B cell (primary cell): ENCODE measurements around the gene MSI1. TPM values are rescaled to one million over a fixed set of nuclear protein-coding genes. Genes with fewer than 3 reads are reported as not detected.

ENCODE experiments used
- ATAC-seq: fragments of 200-7000 bp; cut with Tn5 transposase; one replicate; pipeline ENCODE4 v1.10.0; 2021; ENCODE audit warnings: low read depth, mild to moderate bottlenecking, moderate number of reproducible peaks, moderate library complexity
- CTCF ChIA-PET: fragments of 350-600 bp; sonication (Branson Sonifier 250); formaldehyde crosslinking; loops from one replicate; lab custom pipeline; 2021; ENCODE audit warnings: antibody characterized with exemption, inconsistent platforms; lab: Charles Lee
- POLR2A ChIA-PET: fragments of 350-600 bp; sonication (Branson Sonifier 250); formaldehyde crosslinking; loops from one replicate; lab custom pipeline; 2021; ENCODE audit warnings: antibody characterized with exemption; lab: Charles Lee
- DNase-seq: peaks from one replicate; pipeline ENCODE4 v3.0.0; 2013
- H2AFZ ChIP-seq: 2 replicates; pipeline ENCODE4 v1.6.1; 2012; ENCODE audit warnings: mild to moderate bottlenecking, low read depth, low read length; ENCODE audit not compliant: insufficient read depth, poor library complexity, severe bottlenecking
- H3K27ac ChIP-seq, 2 donors: 1 replicate in 1 of 2; 2 replicates in 1 of 2; pipeline ENCODE4 v1.5.1; 2012 to 2013; ENCODE audit warnings: low read length in 2 of 2, mild to moderate bottlenecking in 2 of 2, moderate library complexity in 1 of 2
- H3K27me3 ChIP-seq, 4 experiments: fragments of 200-600 bp in 1 of 4; sonication (generic) in 1 of 4; replicated peaks in 1 of 4; 1 replicate in 2 of 4; 2 replicates in 2 of 4; pipeline versions ENCODE4 v1.6.1 to v1.7.0; 2013 to 2016; ENCODE audit warnings: low read length in 3 of 4, mild to moderate bottlenecking in 2 of 4, mixed read lengths in 1 of 4, moderate library complexity in 1 of 4; ENCODE audit not compliant: insufficient read depth in 4 of 4, control insufficient read depth in 3 of 4; ENCODE audit errors: control extremely low read depth in 1 of 4
- H3K36me3 ChIP-seq, 2 experiments: replicated peaks in 1 of 2; 1 replicate in 1 of 2; 2 replicates in 1 of 2; pipeline versions ENCODE4 v1.6.1 to v1.7.1; 2013; ENCODE audit warnings: low read length in 1 of 2; ENCODE audit not compliant: insufficient read depth in 2 of 2, control insufficient read depth in 1 of 2; ENCODE audit errors: control extremely low read depth in 1 of 2, extremely low read depth in 1 of 2
- H3K4me1 ChIP-seq, 2 donors: fragments of 200-600 bp in 1 of 2; sonication (generic) in 1 of 2; 1 replicate in 1 of 2; 2 replicates in 1 of 2; pipeline versions ENCODE4 v1.5.1 to v1.6.1; 2013 to 2017; ENCODE audit warnings: low read length in 2 of 2; ENCODE audit not compliant: control insufficient read depth in 2 of 2, insufficient read depth in 2 of 2
- H3K4me2 ChIP-seq: replicated peaks from 2 replicates; pipeline ENCODE3; 2012; ENCODE audit warnings: mild to moderate bottlenecking, low read depth, low read length; ENCODE audit not compliant: poor library complexity, severe bottlenecking
- H3K4me3 ChIP-seq, 5 experiments: fragments of 200-600 bp in 1 of 5; sonication (generic) in 1 of 5; 1 replicate in 3 of 5; 2 replicates in 2 of 5; pipeline versions ENCODE4 v1.5.1 to v1.7.0; 2011 to 2016; ENCODE audit warnings: low read length in 4 of 5, mild to moderate bottlenecking in 4 of 5, low read depth in 2 of 5, control low read depth in 1 of 5, moderate library complexity in 1 of 5; ENCODE audit not compliant: insufficient read depth in 1 of 5; ENCODE audit errors: control extremely low read depth in 1 of 5, extremely low read depth in 1 of 5
- H3K79me2 ChIP-seq: fragments of 200-600 bp; sonication (generic); one replicate; pipeline ENCODE4 v1.6.0; 2016; ENCODE audit warnings: low read length; ENCODE audit not compliant: control insufficient read depth, insufficient read depth
- H3K9ac ChIP-seq: fragments of 200-600 bp; sonication (generic); 2 replicates; pipeline ENCODE4 v1.6.1; 2017; ENCODE audit warnings: mild to moderate bottlenecking, low read length, moderate library complexity
- H3K9me3 ChIP-seq, 3 donors: one replicate each; pipeline versions ENCODE4 v1.6.1 to v1.7.1; 2013; ENCODE audit warnings: low read length in 2 of 3; ENCODE audit not compliant: control insufficient read depth in 2 of 3, insufficient read depth in 1 of 3; ENCODE audit errors: control extremely low read depth in 1 of 3
- H4K20me1 ChIP-seq: 2 replicates; pipeline ENCODE4 v1.6.0; 2012; ENCODE audit warnings: mild to moderate bottlenecking, low read length; ENCODE audit not compliant: insufficient read depth, control insufficient read depth, poor library complexity, severe bottlenecking
- H3K27ac Mint-ChIP-seq: one replicate; pipeline ENCODE4 v1.8.0; 2021; ENCODE audit warnings: mixed read lengths
- H3K27me3 Mint-ChIP-seq: one replicate; pipeline ENCODE4 v1.8.0; 2021; ENCODE audit warnings: mixed read lengths
- H3K4me1 Mint-ChIP-seq: one replicate; pipeline ENCODE4 v1.8.0; 2021; ENCODE audit warnings: mixed read lengths
- H3K4me3 Mint-ChIP-seq: one replicate; pipeline ENCODE4 v1.8.0; 2021; ENCODE audit warnings: mixed read lengths
- H3K9me3 Mint-ChIP-seq: one replicate; pipeline ENCODE4 v1.8.0; 2022; ENCODE audit warnings: mixed read lengths; ENCODE audit not compliant: insufficient read depth
- EZH2 ChIP-seq: IDR thresholded peaks from 2 replicates; pipeline ENCODE4 v1.6.1; 2012; ENCODE audit warnings: borderline replicate concordance, low read depth, mild to moderate bottlenecking, moderate library complexity, low read length; ENCODE audit not compliant: insufficient read depth, poor library complexity, severe bottlenecking
- WGBS: methylation state at CpG from one replicate; pipeline ENCODE4 v1.1.5; 2013; ENCODE audit warnings: missing lambda C conversion rate; ENCODE audit not compliant: insufficient coverage; 5-methylcytosine and 5-hydroxymethylcytosine counted together
- intact Hi-C: fragments of 100-400 bp; cut with micrococcal nuclease; formaldehyde crosslinking; loops from one replicate; pipeline ENCODE4 v1.10.0; 2022
- polyA plus RNA-seq: library from polyadenylated mRNA; depleted of rRNA; stranded (reverse); fragments of >200 nt; gene quantifications from 2 replicates; pipeline ENCODE4 v1.2.3, GENCODE V29; 2012
- total RNA-seq, 2 donors: library from RNA; stranded (reverse); fragments of 120-200 nt in 1 of 2; gene quantifications; 1 replicate in 1 of 2; 2 replicates in 1 of 2; pipeline versions ENCODE4 v1.2.3 to v1.2.4, GENCODE V29; 2013 to 2022
- TF ChIP-seq, protein P1 (sequence below): fragments of 200-600 bp; IDR thresholded peaks from one replicate; pipeline ENCODE4 v1.8.0; 2022; ENCODE audit warnings: antibody characterized with exemption, mild to moderate bottlenecking

Gene MSI1
- total and polyA plus RNA-seq, 2 donors (not counting 1 experiment from before 2014, with no cell fraction given): not detected

DNA sequence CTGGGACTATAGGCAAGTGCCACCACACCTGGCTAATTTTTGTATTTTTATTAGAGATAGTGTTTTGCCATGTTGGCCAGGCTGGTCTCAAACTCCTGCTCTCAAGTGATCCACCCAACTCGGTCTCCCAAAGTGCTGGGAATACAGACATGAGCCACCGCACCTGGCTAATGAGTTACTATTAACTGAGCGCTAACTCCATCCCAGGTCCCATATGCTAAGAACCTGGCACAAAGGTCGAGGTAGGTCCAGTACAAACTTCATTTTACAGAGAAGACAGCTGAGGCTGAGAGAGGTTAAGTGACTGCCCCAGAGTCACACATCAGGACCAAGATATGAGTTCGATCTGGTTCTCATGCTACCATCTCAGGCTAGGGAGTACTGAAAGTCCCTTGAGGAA is 36.9 kb downstream of the MSI1 start:
- Mint-ChIP-seq H3K4me1 (peaks cover 2% of the 10 kb centered on the region), H3K4me3 (no peak overlapping the region), H3K27ac (no peak overlapping the region), H3K9me3 (peaks cover 3% of the 10 kb centered on the region), H3K27me3 (peaks cover 16% of the 10 kb centered on the region)
- POLR2A ChIA-PET: interaction anchor here (0.6 kb wide), 1 partner anchor 137 kb away, joined by 5 read pairs; no protein-coding TSS in a partner anchor
- H3K9ac ChIP-seq: no peak overlapping the region
- H4K20me1 ChIP-seq: no peaks in the 10 kb centered on the region
- H3K27ac ChIP-seq: no peak overlapping the region
- H3K4me1 ChIP-seq: no peaks in the 10 kb centered on the region
- TF ChIP-seq, protein P1, sequence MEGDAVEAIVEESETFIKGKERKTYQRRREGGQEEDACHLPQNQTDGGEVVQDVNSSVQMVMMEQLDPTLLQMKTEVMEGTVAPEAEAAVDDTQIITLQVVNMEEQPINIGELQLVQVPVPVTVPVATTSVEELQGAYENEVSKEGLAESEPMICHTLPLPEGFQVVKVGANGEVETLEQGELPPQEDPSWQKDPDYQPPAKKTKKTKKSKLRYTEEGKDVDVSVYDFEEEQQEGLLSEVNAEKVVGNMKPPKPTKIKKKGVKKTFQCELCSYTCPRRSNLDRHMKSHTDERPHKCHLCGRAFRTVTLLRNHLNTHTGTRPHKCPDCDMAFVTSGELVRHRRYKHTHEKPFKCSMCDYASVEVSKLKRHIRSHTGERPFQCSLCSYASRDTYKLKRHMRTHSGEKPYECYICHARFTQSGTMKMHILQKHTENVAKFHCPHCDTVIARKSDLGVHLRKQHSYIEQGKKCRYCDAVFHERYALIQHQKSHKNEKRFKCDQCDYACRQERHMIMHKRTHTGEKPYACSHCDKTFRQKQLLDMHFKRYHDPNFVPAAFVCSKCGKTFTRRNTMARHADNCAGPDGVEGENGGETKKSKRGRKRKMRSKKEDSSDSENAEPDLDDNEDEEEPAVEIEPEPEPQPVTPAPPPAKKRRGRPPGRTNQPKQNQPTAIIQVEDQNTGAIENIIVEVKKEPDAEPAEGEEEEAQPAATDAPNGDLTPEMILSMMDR: no peak
- TF ChIP-seq EZH2: no peak
- DNase-seq: no peak
- H3K4me3 ChIP-seq: no peak overlapping the region
- H3K27me3 ChIP-seq: peaks cover 0 to 10% (median 2%) of the 10 kb centered on the region in 4 experiments
- intact Hi-C loops: no loop called here
- H3K9me3 ChIP-seq: peaks cover 1 to 17% (median 10%) of the 10 kb centered on the region in 3 donors
- no peak overlapping the region for H2AFZ ChIP-seq
- no peak for ATAC-seq
- no peaks in the 10 kb centered on the region for H3K36me3 ChIP-seq
- H3K4me2 ChIP-seq: no peak overlapping the region
- CTCF ChIA-PET: no interaction called here
- no peaks in the 10 kb centered on the region for H3K79me2 ChIP-seq
- 93% methylated on average over 4 of the region's 5 CpGs for WGBS

- H4K20me1 ChIP-seq: no peaks in the 10 kb centered on the region
- no peaks in the 10 kb centered on the region for H3K79me2 ChIP-seq
- no peak for TF ChIP-seq EZH2
- TF ChIP-seq, protein P1: no peak
- POLR2A ChIA-PET: no interaction called here
- no peak overlapping the region for H3K4me3 ChIP-seq
- H3K27ac ChIP-seq: no peak overlapping the region
- H2AFZ ChIP-seq: no peak overlapping the region
- H3K9ac ChIP-seq: no peak overlapping the region
- peaks cover 16% of the 10 kb centered on the region for H3K27me3 Mint-ChIP-seq
- no peaks in the 10 kb centered on the region for H3K36me3 ChIP-seq
- H3K9me3 ChIP-seq: peaks cover 0 to 10% (median 3%) of the 10 kb centered on the region in 3 donors
- peaks cover 0 to 10% (median 2%) of the 10 kb centered on the region in 4 experiments for H3K27me3 ChIP-seq
- H3K4me3 Mint-ChIP-seq: no peak overlapping the region
- CTCF ChIA-PET: no interaction called here
- H3K4me1 ChIP-seq: no peaks in the 10 kb centered on the region
- WGBS: 88% methylated on average over 1 of the region's 3 CpGs
- peaks cover 3% of the 10 kb centered on the region for H3K9me3 Mint-ChIP-seq
- H3K4me2 ChIP-seq: no peak overlapping the region
- DNase-seq: no peak
- intact Hi-C loops: no loop called here
- H3K27ac Mint-ChIP-seq: no peak overlapping the region
- ATAC-seq: no peak
- peaks cover 2% of the 10 kb centered on the region for H3K4me1 Mint-ChIP-seq
Measured at GRCh38 chr12:120331390-120331789, 37.6 kb downstream of the MSI1 start.
